ENCODE results near the gene CADPS2.

CADPS2 gene

DNA sequence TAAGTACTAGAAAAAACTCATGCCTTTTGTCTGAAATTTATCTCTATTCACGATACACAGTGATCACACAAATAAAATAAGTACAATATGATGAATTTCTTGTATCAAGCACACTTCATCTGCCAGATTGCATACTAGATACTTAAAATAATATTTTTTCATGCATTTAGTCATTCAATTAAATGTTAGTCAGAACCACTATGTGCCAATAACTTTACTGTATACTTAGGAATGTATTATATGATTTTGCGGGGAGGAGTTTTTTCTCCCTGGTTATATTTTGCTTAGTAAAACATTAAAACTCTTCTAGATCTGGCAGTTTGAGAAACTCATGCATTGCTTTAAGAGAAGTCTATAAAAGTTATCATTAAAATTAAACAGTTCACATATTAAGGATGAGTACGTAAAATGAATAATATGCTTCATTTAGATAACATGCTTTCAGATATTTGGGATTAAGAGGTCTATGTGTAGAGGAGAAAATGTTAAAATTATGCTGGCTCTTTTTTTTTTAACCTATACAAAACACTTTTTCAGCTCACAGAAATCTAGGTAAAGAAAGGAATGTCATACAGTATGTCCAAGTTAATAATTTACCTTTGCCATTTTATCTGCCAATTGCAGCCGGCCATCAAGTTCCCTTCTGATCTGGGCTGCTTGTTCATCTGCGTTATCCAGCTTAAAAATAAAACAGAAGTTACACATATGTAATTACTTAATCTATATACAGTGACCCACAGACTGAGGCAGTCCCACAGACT lies 257.4 kb downstream of the CADPS2 start:
- Histone ChIP-seq H3K36me3 (ENCODE audit: control insufficient read depth, insufficient read depth, low read length) (no peaks in the 10 kb centered on the region), H3K4me3 (ENCODE audit: insufficient read depth, low read depth, low read length) (no peak overlapping the region), H3K27me3 (ENCODE audit: control insufficient read depth, insufficient read depth, low read length, poor library complexity, severe bottlenecking) (no peaks in the 10 kb centered on the region), H3K27ac (ENCODE audit: insufficient read depth, low read depth, low read length, poor library complexity, severe bottlenecking) (no peak overlapping the region), H3K9me3 (ENCODE audit: control insufficient read depth, low read length) (no peaks in the 10 kb centered on the region), H3K4me1 (ENCODE audit: control insufficient read depth, insufficient read depth, low read length) (no peaks in the 10 kb centered on the region)
- 100% methylated on average over 2 to 4 of the region's 5 CpGs for WGBS, 2 experiments

DNA sequence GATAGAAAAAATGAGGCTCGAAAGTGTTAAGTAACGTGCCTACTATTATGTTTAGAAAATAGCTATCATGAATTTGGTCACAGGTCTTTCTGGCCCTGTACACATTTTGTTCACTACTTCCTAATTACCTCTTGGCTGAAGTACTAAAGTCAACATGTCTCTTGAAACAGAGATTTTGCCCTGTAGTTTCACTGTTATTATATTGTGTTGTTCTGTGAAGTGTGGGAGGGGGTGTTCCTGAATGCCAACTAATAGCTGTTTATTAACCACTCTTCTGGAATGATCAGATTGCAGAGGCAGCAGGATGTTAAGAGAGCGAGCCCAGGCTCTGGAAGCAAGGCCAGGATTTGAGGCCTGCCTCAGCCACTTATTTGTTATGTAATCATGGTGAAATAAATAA lies 259.5 kb downstream of the CADPS2 start:
- Histone ChIP-seq H3K36me3 (ENCODE audit: control insufficient read depth, insufficient read depth, low read length) (no peaks in the 10 kb centered on the region), H3K27me3 (ENCODE audit: control insufficient read depth, insufficient read depth, low read length, poor library complexity, severe bottlenecking) (no peaks in the 10 kb centered on the region), H3K9me3 (ENCODE audit: control insufficient read depth, low read length) (no peaks in the 10 kb centered on the region), H3K4me3 (ENCODE audit: insufficient read depth, low read depth, low read length) (no peak overlapping the region), H3K27ac (ENCODE audit: insufficient read depth, low read depth, low read length, poor library complexity, severe bottlenecking) (no peak overlapping the region), H3K4me1 (ENCODE audit: control insufficient read depth, insufficient read depth, low read length) (no peaks in the 10 kb centered on the region)
- 93 to 94% methylated on average over 3 of the region's 3 CpGs for WGBS, 2 experiments

DNA sequence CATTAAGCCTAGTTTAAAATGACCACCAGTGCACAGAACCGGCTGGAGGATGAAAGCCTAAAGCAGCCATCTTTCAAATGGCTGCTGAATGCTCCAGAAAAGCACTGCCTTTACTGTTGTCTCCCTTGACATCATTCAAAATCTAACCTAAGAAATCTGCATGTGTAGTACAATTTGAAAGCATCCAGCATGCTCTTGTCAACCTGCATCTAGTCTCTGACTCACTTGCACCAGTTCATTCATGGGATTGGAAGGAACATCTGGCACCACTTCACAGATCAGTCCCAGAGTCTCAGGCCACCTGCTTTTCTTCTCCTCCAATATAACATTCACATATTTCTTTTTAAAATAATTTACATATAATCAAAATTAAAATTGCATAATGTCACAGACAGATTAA lies 263.6 kb downstream of the CADPS2 start:
- Histone ChIP-seq H3K4me3 (ENCODE audit: insufficient read depth, low read depth, low read length) (no peak overlapping the region), H3K4me1 (ENCODE audit: control insufficient read depth, insufficient read depth, low read length) (no peaks in the 10 kb centered on the region), H3K36me3 (ENCODE audit: control insufficient read depth, insufficient read depth, low read length) (no peaks in the 10 kb centered on the region), H3K9me3 (ENCODE audit: control insufficient read depth, low read length) (no peaks in the 10 kb centered on the region), H3K27me3 (ENCODE audit: control insufficient read depth, insufficient read depth, low read length, poor library complexity, severe bottlenecking) (no peaks in the 10 kb centered on the region), H3K27ac (ENCODE audit: insufficient read depth, low read depth, low read length, poor library complexity, severe bottlenecking) (no peak overlapping the region)
- 95 to 100% methylated on average over 1 of the region's 1 CpG for WGBS, 2 experiments

GRCh38 chr7:122619664-122620063 lies 266.6 kb downstream of the CADPS2 start:
- no peaks in the 10 kb centered on the region for H3K36me3 ChIP-seq (ENCODE audit: control insufficient read depth, insufficient read depth, low read length)
- H3K27me3 ChIP-seq (ENCODE audit: control insufficient read depth, insufficient read depth, low read length, poor library complexity, severe bottlenecking) = no peaks in the 10 kb centered on the region
- H3K27ac ChIP-seq (ENCODE audit: insufficient read depth, low read depth, low read length, poor library complexity, severe bottlenecking) = no peak overlapping the region
- H3K9me3 ChIP-seq (ENCODE audit: control insufficient read depth, low read length) = no peaks in the 10 kb centered on the region
- 76 to 83% methylated on average over 2 of the region's 2 CpGs for WGBS, 2 experiments
- H3K4me3 ChIP-seq (ENCODE audit: insufficient read depth, low read depth, low read length) = no peak overlapping the region
- H3K4me1 ChIP-seq (ENCODE audit: control insufficient read depth, insufficient read depth, low read length) = no peaks in the 10 kb centered on the region

- H3K9me3 ChIP-seq (ENCODE audit: control insufficient read depth, low read length) = no peaks in the 10 kb centered on the region
- no peak overlapping the region for H3K27ac ChIP-seq (ENCODE audit: insufficient read depth, low read depth, low read length, poor library complexity, severe bottlenecking)
- no peak overlapping the region for H3K4me3 ChIP-seq (ENCODE audit: insufficient read depth, low read depth, low read length)
- no peaks in the 10 kb centered on the region for H3K4me1 ChIP-seq (ENCODE audit: control insufficient read depth, insufficient read depth, low read length)
- WGBS, 2 experiments = 94 to 100% methylated on average over 1 to 2 of the region's 2 CpGs
- H3K36me3 ChIP-seq (ENCODE audit: control insufficient read depth, insufficient read depth, low read length) = no peaks in the 10 kb centered on the region
- no peaks in the 10 kb centered on the region for H3K27me3 ChIP-seq (ENCODE audit: control insufficient read depth, insufficient read depth, low read length, poor library complexity, severe bottlenecking)
These were observed 267.6 kb downstream of the CADPS2 start for GRCh38 chr7:122618585-122619189.

DNA sequence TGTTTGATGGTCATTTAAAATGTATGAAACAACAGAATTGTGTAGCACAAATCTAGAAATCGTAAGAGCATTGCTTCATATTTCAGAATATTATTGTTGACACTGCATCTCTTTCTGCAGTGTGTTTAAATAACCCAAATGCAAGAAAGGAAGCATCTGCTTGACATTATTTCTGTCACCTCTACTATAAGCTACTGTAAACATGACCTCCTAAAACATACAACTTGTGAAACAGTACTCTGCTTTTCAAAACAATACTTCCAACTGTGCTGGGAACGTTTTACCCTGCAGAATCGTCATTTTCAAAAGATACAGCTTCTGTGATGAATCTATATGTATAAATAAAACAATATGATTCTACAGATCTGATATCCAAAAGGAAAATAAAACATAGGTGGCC lies 269.3 kb downstream of the CADPS2 start:
- H3K4me1 ChIP-seq (ENCODE audit: control insufficient read depth, insufficient read depth, low read length) = no peaks in the 10 kb centered on the region
- H3K27ac ChIP-seq (ENCODE audit: insufficient read depth, low read depth, low read length, poor library complexity, severe bottlenecking) = no peak overlapping the region
- H3K9me3 ChIP-seq (ENCODE audit: control insufficient read depth, low read length) = no peaks in the 10 kb centered on the region
- H3K27me3 ChIP-seq (ENCODE audit: control insufficient read depth, insufficient read depth, low read length, poor library complexity, severe bottlenecking) = no peaks in the 10 kb centered on the region
- 87 to 100% methylated on average over 1 of the region's 3 CpGs for WGBS, 2 experiments
- H3K4me3 ChIP-seq (ENCODE audit: insufficient read depth, low read depth, low read length) = no peak overlapping the region
- no peaks in the 10 kb centered on the region for H3K36me3 ChIP-seq (ENCODE audit: control insufficient read depth, insufficient read depth, low read length)

GRCh38 chr7:122605929-122606328 lies 280.3 kb downstream of the CADPS2 start:
- WGBS, 2 experiments = 89 to 97% methylated on average over 2 of the region's 2 CpGs
- H3K4me1 ChIP-seq (ENCODE audit: control insufficient read depth, insufficient read depth, low read length) = no peaks in the 10 kb centered on the region

GRCh38 chr7:122604251-122604650 lies 282.0 kb downstream of the CADPS2 start:
- H3K4me3 ChIP-seq (ENCODE audit: insufficient read depth, low read depth, low read length) = no peak overlapping the region
- H3K4me1 ChIP-seq (ENCODE audit: control insufficient read depth, insufficient read depth, low read length) = peaks cover 7% of the 10 kb centered on the region
- H3K27me3 ChIP-seq (ENCODE audit: control insufficient read depth, insufficient read depth, low read length, poor library complexity, severe bottlenecking) = no peaks in the 10 kb centered on the region
- no peak overlapping the region for H3K27ac ChIP-seq (ENCODE audit: insufficient read depth, low read depth, low read length, poor library complexity, severe bottlenecking)
- H3K9me3 ChIP-seq (ENCODE audit: control insufficient read depth, low read length) = no peaks in the 10 kb centered on the region
- no peaks in the 10 kb centered on the region for H3K36me3 ChIP-seq (ENCODE audit: control insufficient read depth, insufficient read depth, low read length)

More at GRCh38 chr7:122605929-122606328, 280.3 kb downstream of the CADPS2 start:
- no peaks in the 10 kb centered on the region for H3K27me3 ChIP-seq (ENCODE audit: control insufficient read depth, insufficient read depth, low read length, poor library complexity, severe bottlenecking)
- H3K36me3 ChIP-seq (ENCODE audit: control insufficient read depth, insufficient read depth, low read length) = no peaks in the 10 kb centered on the region
- no peak overlapping the region for H3K27ac ChIP-seq (ENCODE audit: insufficient read depth, low read depth, low read length, poor library complexity, severe bottlenecking)
- H3K9me3 ChIP-seq (ENCODE audit: control insufficient read depth, low read length) = no peaks in the 10 kb centered on the region
- no peak overlapping the region for H3K4me3 ChIP-seq (ENCODE audit: insufficient read depth, low read depth, low read length)

GRCh38 chr7:122602800-122603199 lies 283.5 kb downstream of the CADPS2 start:
- Histone ChIP-seq H3K27me3 (ENCODE audit: control insufficient read depth, insufficient read depth, low read length, poor library complexity, severe bottlenecking) (no peaks in the 10 kb centered on the region), H3K4me3 (ENCODE audit: insufficient read depth, low read depth, low read length) (no peak overlapping the region), H3K27ac (ENCODE audit: insufficient read depth, low read depth, low read length, poor library complexity, severe bottlenecking) (no peak overlapping the region), H3K36me3 (ENCODE audit: control insufficient read depth, insufficient read depth, low read length) (no peaks in the 10 kb centered on the region), H3K4me1 (ENCODE audit: control insufficient read depth, insufficient read depth, low read length) (peaks cover 7% of the 10 kb centered on the region), H3K9me3 (ENCODE audit: control insufficient read depth, low read length) (peaks cover 4% of the 10 kb centered on the region)
- 92 to 100% methylated on average over 2 of the region's 2 CpGs for WGBS, 2 experiments

- Histone ChIP-seq H3K4me1 (ENCODE audit: control insufficient read depth, insufficient read depth, low read length) (peaks cover 7% of the 10 kb centered on the region), H3K27ac (ENCODE audit: insufficient read depth, low read depth, low read length, poor library complexity, severe bottlenecking) (no peak overlapping the region), H3K27me3 (ENCODE audit: control insufficient read depth, insufficient read depth, low read length, poor library complexity, severe bottlenecking) (no peaks in the 10 kb centered on the region), H3K9me3 (ENCODE audit: control insufficient read depth, low read length) (peaks cover 4% of the 10 kb centered on the region), H3K4me3 (ENCODE audit: insufficient read depth, low read depth, low read length) (no peak overlapping the region), H3K36me3 (ENCODE audit: control insufficient read depth, insufficient read depth, low read length) (no peaks in the 10 kb centered on the region)
- WGBS, 2 experiments = 71 to 93% methylated on average over 1 to 2 of the region's 2 CpGs
These were observed 285.6 kb downstream of the CADPS2 start for GRCh38 chr7:122600630-122601029.

Data from ectodermal cell (in vitro differentiated cells).